HL-60 (cell line): ENCODE results near the gene DRC7.

Source experiments
- DNase-seq, 2 experiments: peaks; one replicate each; pipeline ENCODE4 v3.0.0-alpha.2; 2010 to 2020; ENCODE audit warnings: low read depth in 1 of 2, low spot score in 1 of 2
- H3K27ac ChIP-seq: fragments of 250-450 bp; sonication (Bioruptor Pico); replicated peaks from 2 replicates; pipeline ENCODE4 v1.5.1; 2020; ENCODE audit warnings: mild to moderate bottlenecking, moderate library complexity
- H3K27me3 ChIP-seq: fragments of 250-450 bp; sonication (Bioruptor Pico); 2 replicates; pipeline ENCODE4 v1.5.1; 2021; ENCODE audit warnings: mild to moderate bottlenecking, moderate library complexity; ENCODE audit not compliant: insufficient read depth, poor library complexity, severe bottlenecking
- H3K4me3 ChIP-seq: replicated peaks from 2 replicates; pipeline ENCODE4 v1.5.1; 2011; ENCODE audit warnings: mild to moderate bottlenecking, control low read depth, low read length; ENCODE audit not compliant: insufficient read depth
- GABPA ChIP-seq: IDR thresholded peaks from 2 replicates; pipeline ENCODE4 v1.6.1; 2012; ENCODE audit warnings: low read depth
- POLR2AphosphoS5 ChIP-seq: IDR thresholded peaks from 2 replicates; pipeline ENCODE4 v1.6.1; 2012; ENCODE audit warnings: low read depth
- SPI1 ChIP-seq: IDR thresholded peaks from 2 replicates; pipeline ENCODE4 v1.6.1; 2012; ENCODE audit warnings: low read depth, mild to moderate bottlenecking, borderline replicate concordance
- TF ChIP-seq, protein P1 (sequence below): IDR thresholded peaks from one replicate; pipeline ENCODE4 v1.5.1; 2011; ENCODE audit warnings: low read length, control low read depth, inconsistent platforms; ENCODE audit not compliant: insufficient read depth
- TF ChIP-seq, protein P2 (sequence below): IDR thresholded peaks from 2 replicates; pipeline ENCODE4 v1.6.1; 2012; ENCODE audit warnings: low read depth; ENCODE audit not compliant: insufficient replicate concordance

DRC7 gene

DNA sequence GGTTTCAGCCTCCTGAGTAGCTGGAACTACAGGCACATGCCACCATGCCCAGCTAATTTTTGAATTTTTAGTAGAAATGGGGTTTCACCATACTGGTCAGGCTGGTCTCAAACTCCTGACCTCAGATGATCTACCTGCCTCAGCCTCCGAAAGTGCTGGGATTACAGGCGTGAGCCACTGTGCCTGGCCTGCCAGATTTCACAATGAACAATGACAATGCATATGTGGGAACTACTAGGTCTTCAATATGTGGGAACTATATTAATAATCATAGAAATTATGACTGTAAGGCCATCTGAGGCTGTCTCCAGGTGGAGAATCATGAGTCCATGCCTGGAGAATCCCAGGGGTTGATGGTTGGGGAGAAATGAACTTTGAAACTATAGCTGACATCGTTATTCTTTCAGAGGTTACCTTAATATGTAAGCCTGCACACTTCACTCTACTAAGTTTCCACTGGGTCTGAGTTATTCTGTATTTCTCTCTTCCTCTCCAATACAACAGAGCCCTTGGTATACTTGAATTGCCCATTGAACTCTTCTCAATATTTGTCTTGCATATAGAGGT, 7.2 kb upstream of the DRC7 start:
- no peak overlapping the region for H3K4me3 ChIP-seq
- DNase-seq = peak in 1 of 2 experiments; percentile 52
- no peaks in the 10 kb centered on the region for H3K27me3 ChIP-seq
- H3K27ac ChIP-seq = peak overlapping the region; percentile 78
- TF ChIP-seq, protein P1, sequence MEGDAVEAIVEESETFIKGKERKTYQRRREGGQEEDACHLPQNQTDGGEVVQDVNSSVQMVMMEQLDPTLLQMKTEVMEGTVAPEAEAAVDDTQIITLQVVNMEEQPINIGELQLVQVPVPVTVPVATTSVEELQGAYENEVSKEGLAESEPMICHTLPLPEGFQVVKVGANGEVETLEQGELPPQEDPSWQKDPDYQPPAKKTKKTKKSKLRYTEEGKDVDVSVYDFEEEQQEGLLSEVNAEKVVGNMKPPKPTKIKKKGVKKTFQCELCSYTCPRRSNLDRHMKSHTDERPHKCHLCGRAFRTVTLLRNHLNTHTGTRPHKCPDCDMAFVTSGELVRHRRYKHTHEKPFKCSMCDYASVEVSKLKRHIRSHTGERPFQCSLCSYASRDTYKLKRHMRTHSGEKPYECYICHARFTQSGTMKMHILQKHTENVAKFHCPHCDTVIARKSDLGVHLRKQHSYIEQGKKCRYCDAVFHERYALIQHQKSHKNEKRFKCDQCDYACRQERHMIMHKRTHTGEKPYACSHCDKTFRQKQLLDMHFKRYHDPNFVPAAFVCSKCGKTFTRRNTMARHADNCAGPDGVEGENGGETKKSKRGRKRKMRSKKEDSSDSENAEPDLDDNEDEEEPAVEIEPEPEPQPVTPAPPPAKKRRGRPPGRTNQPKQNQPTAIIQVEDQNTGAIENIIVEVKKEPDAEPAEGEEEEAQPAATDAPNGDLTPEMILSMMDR = no peak
- no peak for TF ChIP-seq SPI1
- TF ChIP-seq GABPA = no peak
- TF ChIP-seq, protein P2, sequence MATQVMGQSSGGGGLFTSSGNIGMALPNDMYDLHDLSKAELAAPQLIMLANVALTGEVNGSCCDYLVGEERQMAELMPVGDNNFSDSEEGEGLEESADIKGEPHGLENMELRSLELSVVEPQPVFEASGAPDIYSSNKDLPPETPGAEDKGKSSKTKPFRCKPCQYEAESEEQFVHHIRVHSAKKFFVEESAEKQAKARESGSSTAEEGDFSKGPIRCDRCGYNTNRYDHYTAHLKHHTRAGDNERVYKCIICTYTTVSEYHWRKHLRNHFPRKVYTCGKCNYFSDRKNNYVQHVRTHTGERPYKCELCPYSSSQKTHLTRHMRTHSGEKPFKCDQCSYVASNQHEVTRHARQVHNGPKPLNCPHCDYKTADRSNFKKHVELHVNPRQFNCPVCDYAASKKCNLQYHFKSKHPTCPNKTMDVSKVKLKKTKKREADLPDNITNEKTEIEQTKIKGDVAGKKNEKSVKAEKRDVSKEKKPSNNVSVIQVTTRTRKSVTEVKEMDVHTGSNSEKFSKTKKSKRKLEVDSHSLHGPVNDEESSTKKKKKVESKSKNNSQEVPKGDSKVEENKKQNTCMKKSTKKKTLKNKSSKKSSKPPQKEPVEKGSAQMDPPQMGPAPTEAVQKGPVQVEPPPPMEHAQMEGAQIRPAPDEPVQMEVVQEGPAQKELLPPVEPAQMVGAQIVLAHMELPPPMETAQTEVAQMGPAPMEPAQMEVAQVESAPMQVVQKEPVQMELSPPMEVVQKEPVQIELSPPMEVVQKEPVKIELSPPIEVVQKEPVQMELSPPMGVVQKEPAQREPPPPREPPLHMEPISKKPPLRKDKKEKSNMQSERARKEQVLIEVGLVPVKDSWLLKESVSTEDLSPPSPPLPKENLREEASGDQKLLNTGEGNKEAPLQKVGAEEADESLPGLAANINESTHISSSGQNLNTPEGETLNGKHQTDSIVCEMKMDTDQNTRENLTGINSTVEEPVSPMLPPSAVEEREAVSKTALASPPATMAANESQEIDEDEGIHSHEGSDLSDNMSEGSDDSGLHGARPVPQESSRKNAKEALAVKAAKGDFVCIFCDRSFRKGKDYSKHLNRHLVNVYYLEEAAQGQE = no peak
- TF ChIP-seq POLR2AphosphoS5 = no peak

DNA sequence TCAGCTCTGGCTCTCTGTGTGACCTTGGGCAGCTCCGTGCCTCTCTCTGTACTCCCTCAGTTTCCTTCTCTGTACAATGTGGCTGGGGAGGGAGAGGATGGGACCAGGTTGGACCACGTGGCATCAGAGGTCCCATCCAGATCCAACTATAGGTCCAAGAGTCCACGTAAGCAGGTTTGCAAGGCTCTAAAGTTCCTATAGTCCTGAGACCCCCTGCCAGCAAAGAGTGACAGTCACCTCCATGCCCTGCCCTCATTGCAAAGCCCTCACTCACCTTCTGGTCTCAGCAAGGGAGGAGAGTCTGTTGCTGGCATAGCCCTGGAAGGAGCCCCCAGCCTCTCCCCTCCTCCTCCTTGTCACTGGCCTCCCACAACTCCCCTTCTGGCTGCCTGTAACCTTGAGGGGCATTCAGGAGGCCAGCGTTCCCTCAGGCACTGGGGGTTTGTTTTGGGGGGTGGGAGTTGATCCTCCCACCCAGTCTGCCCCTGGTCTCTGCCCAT, 6.1 kb upstream of the DRC7 start:
- no peak for DNase-seq
- H3K27me3 ChIP-seq = no peaks in the 10 kb centered on the region

DNA sequence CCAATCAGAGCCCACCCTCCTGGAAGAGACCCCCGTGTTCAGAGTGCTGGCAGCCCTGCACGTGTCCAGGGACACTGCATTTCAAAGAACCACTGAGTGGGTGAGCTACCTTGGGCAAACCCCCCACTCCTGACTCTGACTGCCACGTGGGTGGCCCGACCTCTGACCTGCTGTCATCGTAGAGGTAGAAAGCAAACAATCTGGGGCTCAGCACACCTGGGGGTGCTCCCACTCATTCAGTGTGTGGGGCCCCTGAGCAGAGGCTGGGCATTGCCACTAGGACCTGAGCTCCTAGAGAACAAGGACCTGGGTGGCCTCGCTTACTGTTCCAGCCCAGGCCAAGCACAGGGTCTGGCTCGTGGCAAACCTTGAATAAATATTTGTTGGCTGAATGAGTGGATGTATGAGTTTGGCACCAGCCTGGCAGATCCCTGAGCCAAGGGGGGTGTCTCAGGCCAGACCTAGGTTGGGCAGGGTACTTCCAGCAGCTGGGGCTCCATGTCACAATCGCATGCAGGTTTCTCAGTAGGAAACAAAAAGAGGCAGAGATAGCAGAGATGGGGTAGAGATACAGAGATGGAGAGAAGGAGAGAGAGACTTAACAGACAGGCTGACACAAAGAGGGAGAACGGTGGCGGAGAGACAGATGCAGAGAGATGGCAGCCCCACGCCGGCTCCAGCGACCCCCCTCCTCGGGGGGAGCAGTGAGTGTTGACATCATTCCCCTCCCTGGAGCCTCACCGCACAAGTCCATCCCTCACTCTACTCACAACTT, 5.4 kb upstream of the DRC7 start:
- no peak for DNase-seq
- Histone ChIP-seq H3K27ac (peak overlapping the region; percentile 78), H3K27me3 (no peaks in the 10 kb centered on the region), H3K4me3 (0 out of 2 replicates have a peak overlapping the region, but pooled peaks have one; percentile 7)
- TF ChIP-seq POLR2AphosphoS5 (no peak), GABPA (no peak; the same call in 1 of the 2 replicates), SPI1 (no peak)
- TF ChIP-seq, protein P2 = no peak
- TF ChIP-seq, protein P1 = no peak

More for the DNA sequence above, 6.1 kb upstream of the DRC7 start:
- no peak for TF ChIP-seq SPI1
- no peak for TF ChIP-seq POLR2AphosphoS5
- TF ChIP-seq, protein P2 = no peak
- TF ChIP-seq, protein P1 = no peak
- TF ChIP-seq GABPA = no peak
- H3K4me3 ChIP-seq = no peak overlapping the region
- H3K27ac ChIP-seq = peak overlapping the region; percentile 78
